HL-60 (cell line): ENCODE results near the gene NFIB.

ENCODE experiments used
- DNase-seq, 2 experiments: peaks; one replicate each; pipeline ENCODE4 v3.0.0-alpha.2; 2010 to 2020; ENCODE audit warnings: low read depth in 1 of 2, low spot score in 1 of 2
- H3K27ac ChIP-seq: fragments of 250-450 bp; sonication (Bioruptor Pico); replicated peaks from 2 replicates; pipeline ENCODE4 v1.5.1; 2020; ENCODE audit warnings: mild to moderate bottlenecking, moderate library complexity
- H3K27me3 ChIP-seq: fragments of 250-450 bp; sonication (Bioruptor Pico); 2 replicates; pipeline ENCODE4 v1.5.1; 2021; ENCODE audit warnings: mild to moderate bottlenecking, moderate library complexity; ENCODE audit not compliant: insufficient read depth, poor library complexity, severe bottlenecking
- H3K4me3 ChIP-seq: replicated peaks from 2 replicates; pipeline ENCODE4 v1.5.1; 2011; ENCODE audit warnings: mild to moderate bottlenecking, control low read depth, low read length; ENCODE audit not compliant: insufficient read depth
- GABPA ChIP-seq: IDR thresholded peaks from 2 replicates; pipeline ENCODE4 v1.6.1; 2012; ENCODE audit warnings: low read depth
- POLR2AphosphoS5 ChIP-seq: IDR thresholded peaks from 2 replicates; pipeline ENCODE4 v1.6.1; 2012; ENCODE audit warnings: low read depth
- REST ChIP-seq: IDR thresholded peaks from 2 replicates; pipeline ENCODE4 v1.6.1; 2012; ENCODE audit warnings: low read depth; ENCODE audit not compliant: insufficient replicate concordance
- SPI1 ChIP-seq: IDR thresholded peaks from 2 replicates; pipeline ENCODE4 v1.6.1; 2012; ENCODE audit warnings: low read depth, mild to moderate bottlenecking, borderline replicate concordance
- TF ChIP-seq, protein P1 (sequence below): IDR thresholded peaks from one replicate; pipeline ENCODE4 v1.5.1; 2011; ENCODE audit warnings: low read length, control low read depth, inconsistent platforms; ENCODE audit not compliant: insufficient read depth

NFIB gene

GRCh38 chr9:14212697-14213420 lies 101.1 kb downstream of the NFIB start:
- DNase-seq: no peak
- Histone ChIP-seq H3K27me3 (no peaks in the 10 kb centered on the region), H3K27ac (no peak overlapping the region), H3K4me3 (no peak overlapping the region)
- TF ChIP-seq SPI1 (no peak), REST (no peak), POLR2AphosphoS5 (no peak), GABPA (no peak)
- TF ChIP-seq, protein P1, sequence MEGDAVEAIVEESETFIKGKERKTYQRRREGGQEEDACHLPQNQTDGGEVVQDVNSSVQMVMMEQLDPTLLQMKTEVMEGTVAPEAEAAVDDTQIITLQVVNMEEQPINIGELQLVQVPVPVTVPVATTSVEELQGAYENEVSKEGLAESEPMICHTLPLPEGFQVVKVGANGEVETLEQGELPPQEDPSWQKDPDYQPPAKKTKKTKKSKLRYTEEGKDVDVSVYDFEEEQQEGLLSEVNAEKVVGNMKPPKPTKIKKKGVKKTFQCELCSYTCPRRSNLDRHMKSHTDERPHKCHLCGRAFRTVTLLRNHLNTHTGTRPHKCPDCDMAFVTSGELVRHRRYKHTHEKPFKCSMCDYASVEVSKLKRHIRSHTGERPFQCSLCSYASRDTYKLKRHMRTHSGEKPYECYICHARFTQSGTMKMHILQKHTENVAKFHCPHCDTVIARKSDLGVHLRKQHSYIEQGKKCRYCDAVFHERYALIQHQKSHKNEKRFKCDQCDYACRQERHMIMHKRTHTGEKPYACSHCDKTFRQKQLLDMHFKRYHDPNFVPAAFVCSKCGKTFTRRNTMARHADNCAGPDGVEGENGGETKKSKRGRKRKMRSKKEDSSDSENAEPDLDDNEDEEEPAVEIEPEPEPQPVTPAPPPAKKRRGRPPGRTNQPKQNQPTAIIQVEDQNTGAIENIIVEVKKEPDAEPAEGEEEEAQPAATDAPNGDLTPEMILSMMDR: no peak

GRCh38 chr9:14212077-14212476 lies 101.9 kb downstream of the NFIB start:
- no peak for DNase-seq
- Histone ChIP-seq H3K27ac (no peak overlapping the region), H3K4me3 (no peak overlapping the region), H3K27me3 (no peaks in the 10 kb centered on the region)
- TF ChIP-seq SPI1 (no peak), REST (no peak), POLR2AphosphoS5 (no peak), GABPA (no peak)
- TF ChIP-seq, protein P1: no peak

DNA sequence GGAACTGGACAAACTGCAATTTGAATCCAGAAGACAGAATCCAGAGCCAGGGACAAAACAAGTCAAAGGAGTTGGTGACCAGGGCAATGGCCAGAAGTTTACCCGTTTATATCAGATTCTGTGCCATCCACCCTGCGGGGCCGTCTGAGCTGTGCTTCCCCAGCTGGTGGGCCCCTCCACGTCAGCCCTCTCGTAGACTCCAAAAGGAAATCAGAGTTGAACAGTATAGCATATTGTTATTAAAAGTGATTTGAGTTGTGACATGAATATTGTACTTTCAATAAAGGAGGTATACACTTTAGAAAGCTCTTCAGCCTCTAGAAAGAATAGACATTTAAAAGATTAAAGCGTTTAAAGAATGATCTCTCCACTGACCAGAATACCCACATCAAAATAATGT lies 102.4 kb downstream of the NFIB start:
- H3K4me3 ChIP-seq: no peak overlapping the region
- H3K27ac ChIP-seq: no peak overlapping the region
- TF ChIP-seq SPI1 (no peak), POLR2AphosphoS5 (no peak), GABPA (no peak)
- TF ChIP-seq, protein P1: no peak
- no peak for DNase-seq
- no peaks in the 10 kb centered on the region for H3K27me3 ChIP-seq
